Smooth muscle cell (in vitro differentiated cells): ENCODE results near the gene PDE1C. TPM values are rescaled to one million over a fixed set of nuclear protein-coding genes. Genes with fewer than 3 reads are reported as not detected.

Experiments used
- DNase-seq: peaks from one replicate; lab custom pipeline; 2025; ENCODE audit not compliant: unreplicated experiment; lab: John Stamatoyannopoulos, UW
- H2AFZ ChIP-seq: fragments of 200-600 bp; sonication (generic); 2 replicates; pipeline ENCODE4 v1.6.0; 2016; ENCODE audit warnings: antibody characterized with exemption, low read depth, mild to moderate bottlenecking
- H3F3A ChIP-seq: fragments of 200-600 bp; sonication (generic); 2 replicates; pipeline ENCODE4 v1.6.0; 2017; ENCODE audit warnings: antibody characterized with exemption, low read depth
- H3K27ac ChIP-seq: fragments of 200-600 bp; sonication (generic); 2 replicates; pipeline ENCODE4 v1.5.1; 2016; ENCODE audit warnings: low read depth, mild to moderate bottlenecking
- H3K27me3 ChIP-seq: fragments of 200-600 bp; sonication (generic); 2 replicates; pipeline ENCODE4 v1.6.1; 2016; ENCODE audit warnings: low read depth, mild to moderate bottlenecking
- H3K36me3 ChIP-seq: fragments of 200-600 bp; sonication (generic); 2 replicates; pipeline ENCODE4 v1.5.1; 2016; ENCODE audit warnings: low read depth
- H3K4me1 ChIP-seq: fragments of 200-600 bp; sonication (generic); 2 replicates; pipeline ENCODE4 v1.5.1; 2016; ENCODE audit warnings: low read depth
- H3K4me2 ChIP-seq: fragments of 200-600 bp; sonication (generic); 2 replicates; pipeline ENCODE4 v1.6.0; 2016; ENCODE audit warnings: mild to moderate bottlenecking
- H3K4me3 ChIP-seq: fragments of 200-600 bp; sonication (generic); 2 replicates; pipeline ENCODE4 v1.5.1; 2016; ENCODE audit warnings: mild to moderate bottlenecking
- H3K79me2 ChIP-seq: fragments of 200-600 bp; sonication (generic); 2 replicates; pipeline ENCODE4 v1.6.0; 2016; ENCODE audit warnings: low read depth, mild to moderate bottlenecking
- H3K9ac ChIP-seq: fragments of 200-600 bp; sonication (generic); 2 replicates; pipeline ENCODE4 v1.6.0; 2016; ENCODE audit warnings: low read depth
- H3K9me3 ChIP-seq: fragments of 200-600 bp; sonication (generic); replicated peaks from 2 replicates; pipeline ENCODE4 v1.5.1; 2016; ENCODE audit warnings: low read depth
- H4K20me1 ChIP-seq: fragments of 200-600 bp; sonication (generic); 2 replicates; pipeline ENCODE4 v1.6.0; 2016; ENCODE audit warnings: low read depth
- WGBS: methylation state at CpG from one replicate; pipeline ENCODE4 v1.1.7; 2016; ENCODE audit warnings: low lambda C conversion rate; 5-methylcytosine and 5-hydroxymethylcytosine counted together
- polyA plus RNA-seq: library from polyadenylated mRNA; unstranded; fragments of >200 nt; fragmentation: Nextera tagmentation; extraction: Ambion mirVana; gene quantifications from 2 replicates; pipeline ENCODE4 v1.2.1, GENCODE V29; 2016
- total RNA-seq: library from RNA; depleted of rRNA; stranded (reverse); fragments of >200 nt; gene quantifications from 2 replicates; pipeline ENCODE4 v1.2.3, GENCODE V29; 2014
- TF ChIP-seq, protein P1 (sequence below): fragments of 200-600 bp; sonication (generic); IDR thresholded peaks from 2 replicates; pipeline ENCODE4 v1.5.1; 2017; ENCODE audit warnings: borderline replicate concordance, mild to moderate bottlenecking, antibody characterized with exemption; ENCODE audit not compliant: insufficient read depth, poor library complexity, severe bottlenecking

The PDE1C gene
- total and polyA plus RNA-seq, 2 experiments from 2014 or later: 1.2 to 6.9 TPM

DNA sequence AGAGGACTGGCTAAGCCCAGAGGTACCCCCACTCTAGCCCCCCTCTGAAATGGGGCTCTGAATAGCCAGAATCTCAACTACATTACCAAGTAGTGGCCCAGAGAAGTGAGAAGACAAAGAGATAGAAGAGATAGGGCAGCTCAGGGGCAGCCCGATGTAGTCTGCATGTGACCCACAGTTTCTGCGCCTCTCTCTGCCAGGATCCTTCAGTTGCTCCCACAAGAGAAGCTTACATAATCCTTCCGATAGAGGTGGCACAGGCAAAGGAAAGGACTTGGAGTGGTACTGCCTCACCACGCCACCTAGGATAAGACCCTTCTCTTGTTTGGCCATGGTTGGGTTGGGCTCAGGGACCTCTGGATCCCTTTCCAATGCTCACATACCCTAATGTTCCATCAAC is 5.4 kb upstream of the PDE1C start:
- Histone ChIP-seq H3K4me3 (no peak overlapping the region), H3K4me1 (no peaks in the 10 kb centered on the region), H3F3A (no peaks in the 10 kb centered on the region), H3K27ac (no peak overlapping the region), H3K79me2 (no peaks in the 10 kb centered on the region), H3K9ac (no peak overlapping the region), H3K36me3 (no peaks in the 10 kb centered on the region), H4K20me1 (no peaks in the 10 kb centered on the region), H3K9me3 (no peaks in the 10 kb centered on the region), H2AFZ (no peak overlapping the region), H3K27me3 (peaks cover 55% of the 10 kb centered on the region), H3K4me2 (no peak overlapping the region)
- no peak for DNase-seq
- TF ChIP-seq, protein P1, sequence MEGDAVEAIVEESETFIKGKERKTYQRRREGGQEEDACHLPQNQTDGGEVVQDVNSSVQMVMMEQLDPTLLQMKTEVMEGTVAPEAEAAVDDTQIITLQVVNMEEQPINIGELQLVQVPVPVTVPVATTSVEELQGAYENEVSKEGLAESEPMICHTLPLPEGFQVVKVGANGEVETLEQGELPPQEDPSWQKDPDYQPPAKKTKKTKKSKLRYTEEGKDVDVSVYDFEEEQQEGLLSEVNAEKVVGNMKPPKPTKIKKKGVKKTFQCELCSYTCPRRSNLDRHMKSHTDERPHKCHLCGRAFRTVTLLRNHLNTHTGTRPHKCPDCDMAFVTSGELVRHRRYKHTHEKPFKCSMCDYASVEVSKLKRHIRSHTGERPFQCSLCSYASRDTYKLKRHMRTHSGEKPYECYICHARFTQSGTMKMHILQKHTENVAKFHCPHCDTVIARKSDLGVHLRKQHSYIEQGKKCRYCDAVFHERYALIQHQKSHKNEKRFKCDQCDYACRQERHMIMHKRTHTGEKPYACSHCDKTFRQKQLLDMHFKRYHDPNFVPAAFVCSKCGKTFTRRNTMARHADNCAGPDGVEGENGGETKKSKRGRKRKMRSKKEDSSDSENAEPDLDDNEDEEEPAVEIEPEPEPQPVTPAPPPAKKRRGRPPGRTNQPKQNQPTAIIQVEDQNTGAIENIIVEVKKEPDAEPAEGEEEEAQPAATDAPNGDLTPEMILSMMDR: no peak
- 98% methylated on average over 4 of the region's 4 CpGs for WGBS

DNA sequence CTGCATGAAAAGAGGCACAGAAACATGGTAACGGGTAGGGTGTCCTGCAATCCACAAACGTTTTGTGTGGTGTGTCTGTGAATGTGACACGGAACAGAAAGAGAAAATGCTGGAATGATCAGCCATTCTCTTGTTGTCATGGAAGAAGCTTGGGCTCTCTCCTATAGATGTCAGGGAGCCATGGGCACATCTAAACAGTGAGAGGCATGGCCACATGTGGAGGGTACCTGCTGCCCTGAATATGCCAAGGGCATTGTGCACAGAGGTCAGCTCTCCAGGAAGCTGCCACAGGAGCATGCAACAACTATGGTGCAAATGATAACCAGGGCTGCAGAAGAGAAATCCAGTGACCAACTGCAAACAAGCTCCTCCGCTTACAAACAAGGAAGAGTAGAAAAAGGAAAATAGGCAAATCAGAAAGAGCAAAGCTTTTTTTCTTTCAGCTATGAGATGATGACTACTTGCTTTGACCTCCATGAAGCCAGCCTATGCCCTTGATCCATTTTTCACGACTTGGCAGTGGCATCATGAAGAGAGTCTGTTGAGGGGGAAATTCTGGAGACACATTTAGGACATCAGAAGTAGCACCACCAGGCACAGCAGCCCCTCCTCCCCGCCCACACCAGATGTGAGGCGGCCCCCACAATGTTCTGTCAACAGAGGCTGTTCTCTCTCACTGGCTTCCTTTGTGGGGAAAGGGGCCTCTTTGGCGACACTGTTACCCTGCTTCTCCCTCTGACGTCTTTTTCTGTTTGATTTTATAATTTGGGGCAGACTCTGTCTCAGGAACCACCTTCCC is 4.8 kb upstream of the PDE1C start:
- DNase-seq: no peak
- WGBS: 72% methylated on average over 9 of the region's 9 CpGs

DNA sequence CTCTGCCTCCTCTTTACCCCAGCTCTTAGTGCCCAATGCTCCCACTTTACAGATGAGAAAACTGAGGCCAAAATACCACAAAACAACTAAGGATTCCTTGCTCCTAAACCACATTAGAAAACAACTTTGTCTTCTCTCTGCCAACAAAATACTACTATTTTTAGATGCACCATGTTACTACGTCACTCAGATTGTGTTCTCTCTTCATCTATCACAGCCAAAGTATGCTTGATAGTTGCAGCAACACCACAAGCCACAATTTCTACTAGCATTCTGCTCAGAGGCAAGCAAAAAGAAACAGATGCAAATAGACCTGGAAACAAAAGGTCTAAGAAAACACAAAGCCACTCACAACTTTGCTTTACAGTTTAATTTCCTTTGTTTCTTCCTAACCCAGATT is 3.3 kb upstream of the PDE1C start:
- H3K27me3 ChIP-seq: peaks cover 76% of the 10 kb centered on the region
- no peak for DNase-seq

More for the DNA sequence above, 4.8 kb upstream of the PDE1C start:
- TF ChIP-seq, protein P1: no peak
- no peaks in the 10 kb centered on the region for H3K9me3 ChIP-seq
- H3K27me3 ChIP-seq: peaks cover 61% of the 10 kb centered on the region
- no peaks in the 10 kb centered on the region for H3K36me3 ChIP-seq
- no peak overlapping the region for H3K27ac ChIP-seq
- H3K4me2 ChIP-seq: no peak overlapping the region
- no peaks in the 10 kb centered on the region for H3K4me1 ChIP-seq
- H3K4me3 ChIP-seq: no peak overlapping the region
- H3K9ac ChIP-seq: no peak overlapping the region
- no peak overlapping the region for H2AFZ ChIP-seq
- H3K79me2 ChIP-seq: no peaks in the 10 kb centered on the region
- no peaks in the 10 kb centered on the region for H3F3A ChIP-seq
- no peaks in the 10 kb centered on the region for H4K20me1 ChIP-seq

More for the DNA sequence above, 3.3 kb upstream of the PDE1C start:
- Histone ChIP-seq H2AFZ (no peak overlapping the region), H3K9me3 (no peaks in the 10 kb centered on the region), H3K4me3 (no peak overlapping the region), H3K36me3 (no peaks in the 10 kb centered on the region), H3K9ac (no peak overlapping the region), H3K4me1 (no peaks in the 10 kb centered on the region), H3K27ac (no peak overlapping the region), H3K79me2 (no peaks in the 10 kb centered on the region), H3F3A (no peaks in the 10 kb centered on the region), H3K4me2 (no peak overlapping the region), H4K20me1 (no peaks in the 10 kb centered on the region)
- TF ChIP-seq, protein P1: no peak
- WGBS: 94% methylated on average over 1 of the region's 1 CpG
